A549 (cell line): ENCODE results near the gene F10.

Source experiments
- CHD2 ChIP-seq: fragments of 150-350 bp; IDR thresholded peaks from 2 replicates; pipeline ENCODE4 v1.6.1; 2014; ENCODE audit warnings: low read length; ENCODE audit not compliant: partially characterized antibody
- CTCF ChIP-seq: fragments of >200 bp; sonication (Bioruptor Twin); formaldehyde crosslinking; IDR thresholded peaks from 3 replicates; pipeline ENCODE4 v1.5.1; 2016
- ELK1 ChIP-seq: fragments of 150-350 bp; IDR thresholded peaks from 2 replicates; pipeline ENCODE4 v1.6.1; 2014; ENCODE audit warnings: low read depth, mild to moderate bottlenecking, low read length
- FOSL2 ChIP-seq, 2 experiments: fragments of 450-650 bp in 1 of 2; fragments of >200 bp in 1 of 2; sonication (Bioruptor Twin) in 1 of 2; formaldehyde crosslinking; IDR thresholded peaks; 2 replicates each; pipeline versions ENCODE4 v1.5.0 to v1.6.1; 2016 to 2020; ENCODE audit warnings: mild to moderate bottlenecking in 1 of 2, moderate library complexity in 1 of 2
- KDM5A ChIP-seq: fragments of 200-600 bp; sonication (generic); IDR thresholded peaks from 2 replicates; pipeline ENCODE4 v1.6.1; 2016; ENCODE audit warnings: antibody characterized with exemption, mild to moderate bottlenecking
- MAFK ChIP-seq: fragments of 450-650 bp; IDR thresholded peaks from 2 replicates; pipeline ENCODE4 v1.6.1; 2014; ENCODE audit not compliant: partially characterized antibody
- USF2 ChIP-seq: fragments of 450-650 bp; IDR thresholded peaks from 2 replicates; pipeline ENCODE4 v1.6.1; 2014; ENCODE audit warnings: antibody characterized with exemption

- no peak for TF ChIP-seq ELK1
- no peak for TF ChIP-seq CHD2
- no peak for TF ChIP-seq USF2
- TF ChIP-seq CTCF = no peak
- TF ChIP-seq MAFK = no peak
- TF ChIP-seq FOSL2 (IDR thresholded peaks at IDR 0.05) = no peak
- no peak for TF ChIP-seq FOSL2 (CRISPR knock-in tag; IDR thresholded peaks at IDR 0.05)
- TF ChIP-seq KDM5A = no peak
Observed at GRCh38 chr13:113074876-113075275, 47.7 kb upstream of the F10 start.
